Measurements from ENCODE around the gene KDELR3. TPM values are rescaled to one million over a fixed set of nuclear protein-coding genes. Genes with fewer than 3 reads are reported as not detected.

Gene KDELR3
- total RNA-seq, 2 experiments from 2014 or later, result not detected

- Histone ChIP-seq H3K9me3 (ENCODE audit: low read length) (no peaks in the 10 kb centered on the region), H3K27ac (ENCODE audit: low read depth, low read length, poor library complexity, severe bottlenecking) (no peak overlapping the region), H3K79me2 (ENCODE audit: insufficient read depth, low read depth, low read length) (peaks cover 61% of the 10 kb centered on the region), H3K4me1 (ENCODE audit: insufficient read depth, low read length, poor library complexity, severe bottlenecking) (peaks cover 9% of the 10 kb centered on the region), H3K36me3 (ENCODE audit: insufficient read depth, low read length) (peaks cover 98% of the 10 kb centered on the region), H4K20me1 (ENCODE audit: insufficient read depth, low read length) (peaks cover 23% of the 10 kb centered on the region), H3K4me3 (ENCODE audit: low read depth, low read length, poor library complexity, severe bottlenecking) (no peak overlapping the region), H3K9me2 (ENCODE audit: insufficient read depth, low read length) (no peaks in the 10 kb centered on the region), H3K4me2 (ENCODE audit: low read length) (no peak overlapping the region), H2AFZ (ENCODE audit: low read length) (no peak overlapping the region)
- CTCF ChIA-PET (ENCODE audit: unreplicated experiment), result no interaction called here
- TF ChIP-seq EZH2phosphoT487 (IDR thresholded peaks at IDR 0.05; ENCODE audit: borderline replicate concordance, low read depth, low read length), result no peak
- TF ChIP-seq, protein P1, sequence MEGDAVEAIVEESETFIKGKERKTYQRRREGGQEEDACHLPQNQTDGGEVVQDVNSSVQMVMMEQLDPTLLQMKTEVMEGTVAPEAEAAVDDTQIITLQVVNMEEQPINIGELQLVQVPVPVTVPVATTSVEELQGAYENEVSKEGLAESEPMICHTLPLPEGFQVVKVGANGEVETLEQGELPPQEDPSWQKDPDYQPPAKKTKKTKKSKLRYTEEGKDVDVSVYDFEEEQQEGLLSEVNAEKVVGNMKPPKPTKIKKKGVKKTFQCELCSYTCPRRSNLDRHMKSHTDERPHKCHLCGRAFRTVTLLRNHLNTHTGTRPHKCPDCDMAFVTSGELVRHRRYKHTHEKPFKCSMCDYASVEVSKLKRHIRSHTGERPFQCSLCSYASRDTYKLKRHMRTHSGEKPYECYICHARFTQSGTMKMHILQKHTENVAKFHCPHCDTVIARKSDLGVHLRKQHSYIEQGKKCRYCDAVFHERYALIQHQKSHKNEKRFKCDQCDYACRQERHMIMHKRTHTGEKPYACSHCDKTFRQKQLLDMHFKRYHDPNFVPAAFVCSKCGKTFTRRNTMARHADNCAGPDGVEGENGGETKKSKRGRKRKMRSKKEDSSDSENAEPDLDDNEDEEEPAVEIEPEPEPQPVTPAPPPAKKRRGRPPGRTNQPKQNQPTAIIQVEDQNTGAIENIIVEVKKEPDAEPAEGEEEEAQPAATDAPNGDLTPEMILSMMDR (conservative IDR thresholded peaks at IDR 0.05; ENCODE audit: low read length), result no peak
- no TSS peak for BruUV-seq (replicated peaks)
- no peak for DNase-seq (ENCODE audit: low spot score)
- intact Hi-C loops (cut with micrococcal nuclease; ENCODE audit: unreplicated experiment), result no loop called here
- POLR2A ChIA-PET, result no interaction called here
These were observed 30.0 kb downstream of the KDELR3 start for GRCh38 chr22:38497869-38498268.

- no peaks in the 10 kb centered on the region for H3K9me3 ChIP-seq (ENCODE audit: low read length)
- intact Hi-C loops (cut with micrococcal nuclease; ENCODE audit: unreplicated experiment), result no loop called here
- H2AFZ ChIP-seq (ENCODE audit: low read length), result no peak overlapping the region
- DNase-seq (ENCODE audit: low spot score), result no peak
- no TSS peak for BruUV-seq (replicated peaks)
- H3K4me2 ChIP-seq (ENCODE audit: low read length), result peak overlapping the region; percentile 99
- H3K79me2 ChIP-seq (ENCODE audit: insufficient read depth, low read depth, low read length), result peaks cover 83% of the 10 kb centered on the region
- TF ChIP-seq, protein P1 (conservative IDR thresholded peaks at IDR 0.05; ENCODE audit: low read length), result no peak
- TF ChIP-seq EZH2phosphoT487 (IDR thresholded peaks at IDR 0.05; ENCODE audit: borderline replicate concordance, low read depth, low read length), result no peak
- no peak overlapping the region for H3K27ac ChIP-seq (ENCODE audit: low read depth, low read length, poor library complexity, severe bottlenecking)
- no peak overlapping the region for H3K4me3 ChIP-seq (ENCODE audit: low read depth, low read length, poor library complexity, severe bottlenecking)
- ChIA-PET POLR2A (interaction anchor here (0.6 to 1.4 kb wide), 4 partner anchors 9 to 53 kb away, joined by 3 to 4 read pairs (median 3); no protein-coding TSS in a partner anchor), CTCF (ENCODE audit: unreplicated experiment) (no interaction called here)
- no peaks in the 10 kb centered on the region for H3K9me2 ChIP-seq (ENCODE audit: insufficient read depth, low read length)
- H4K20me1 ChIP-seq (ENCODE audit: insufficient read depth, low read length), result peaks cover 41% of the 10 kb centered on the region
- peaks cover 82% of the 10 kb centered on the region for H3K36me3 ChIP-seq (ENCODE audit: insufficient read depth, low read length)
- peaks cover 31% of the 10 kb centered on the region for H3K4me1 ChIP-seq (ENCODE audit: insufficient read depth, low read length, poor library complexity, severe bottlenecking)
These were observed 34.1 kb downstream of the KDELR3 start for GRCh38 chr22:38501797-38502672.

- CTCF ChIA-PET (ENCODE audit: unreplicated experiment), result no interaction called here
These were observed 35.1 kb downstream of the KDELR3 start for GRCh38 chr22:38503021-38503420.

More at GRCh38 chr22:38503021-38503420, 35.1 kb downstream of the KDELR3 start:
- Histone ChIP-seq H3K4me3 (ENCODE audit: low read depth, low read length, poor library complexity, severe bottlenecking) (peak overlapping the region; percentile 83), H3K79me2 (ENCODE audit: insufficient read depth, low read depth, low read length) (peaks cover 77% of the 10 kb centered on the region), H3K9me3 (ENCODE audit: low read length) (no peaks in the 10 kb centered on the region), H3K4me1 (ENCODE audit: insufficient read depth, low read length, poor library complexity, severe bottlenecking) (peaks cover 36% of the 10 kb centered on the region), H3K27ac (ENCODE audit: low read depth, low read length, poor library complexity, severe bottlenecking) (no peak overlapping the region), H2AFZ (ENCODE audit: low read length) (no peak overlapping the region), H3K36me3 (ENCODE audit: insufficient read depth, low read length) (peaks cover 73% of the 10 kb centered on the region), H4K20me1 (ENCODE audit: insufficient read depth, low read length) (peaks cover 41% of the 10 kb centered on the region), H3K9me2 (ENCODE audit: insufficient read depth, low read length) (no peaks in the 10 kb centered on the region), H3K4me2 (ENCODE audit: low read length) (peak overlapping the region; percentile 99)
- intact Hi-C loops (cut with micrococcal nuclease; ENCODE audit: unreplicated experiment), result no loop called here
- DNase-seq (ENCODE audit: low spot score), result no peak
- POLR2A ChIA-PET, result interaction anchor here (0.8 to 1.2 kb wide), 2 partner anchors 8 to 16 kb away, joined by 3 to 4 read pairs; no protein-coding TSS in a partner anchor
- BruUV-seq (replicated peaks), result no TSS peak
- TF ChIP-seq, protein P1 (conservative IDR thresholded peaks at IDR 0.05; ENCODE audit: low read length), result no peak
- TF ChIP-seq EZH2phosphoT487 (IDR thresholded peaks at IDR 0.05; ENCODE audit: borderline replicate concordance, low read depth, low read length), result no peak

Measured in OCI-LY7 (cell line).